ENCODE results near the gene RNF208. TPM values are rescaled to one million over a fixed set of nuclear protein-coding genes. Genes with fewer than 3 reads are reported as not detected.
A peak's percentile ranks its signal among the peaks of the same experiment; 100 is the strongest.
"Not testable (repeated sequence)": the region's sequence is repeated elsewhere in the genome, so short reads cannot be mapped to it uniquely, and the experiment has no call there.

RNF208 gene
- total RNA-seq, 2 experiments from 2014 or later, result 2.1 to 2.7 TPM

DNA sequence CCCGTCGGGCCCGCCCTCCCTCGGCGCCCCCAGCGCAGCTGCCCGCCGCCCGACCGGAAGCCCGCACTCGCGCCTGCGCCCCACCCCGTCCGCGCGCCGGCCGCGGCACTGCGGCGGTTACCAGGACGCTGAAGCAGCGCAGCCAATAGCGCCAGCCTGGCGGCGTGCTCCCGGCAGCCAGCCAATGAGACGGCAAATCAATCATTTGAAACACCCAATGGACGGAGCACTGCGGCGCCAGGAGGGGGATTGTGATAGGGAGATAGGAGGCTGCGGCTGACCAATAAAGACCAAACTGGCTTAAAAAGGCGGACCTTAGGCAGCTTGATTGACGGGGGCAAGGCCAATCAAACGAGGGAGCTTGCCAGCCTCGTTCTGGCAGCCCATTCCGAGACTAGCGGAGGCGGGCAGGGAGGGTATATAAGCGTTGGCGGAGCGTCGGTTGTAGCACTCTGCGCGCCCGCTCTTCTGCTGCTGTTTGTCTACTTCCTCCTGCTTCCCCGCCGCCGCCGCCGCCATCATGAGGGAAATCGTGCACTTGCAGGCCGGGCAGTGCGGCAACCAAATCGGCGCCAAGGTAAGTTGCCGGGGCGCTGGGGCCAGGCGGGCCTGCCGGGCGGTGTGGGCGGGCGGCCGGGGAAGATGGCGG, 18.9 kb upstream of the RNF208 start, which contains the start of gene TUBB4B:
Gene TUBB4B, plus strand, starts transcription at position 447 of the 649 bp plus-strand sequence. Its CDS starts 74 bp downstream, at position 521.
- ChIA-PET CTCF (interaction anchor here (0.6 to 6.5 kb wide), 9 partner anchors 13 to 206 kb away, joined by 3 to 65 read pairs (median 3); partner anchors contain the start of genes CYSRT1, MAN1B1, NELFB and RNF208), POLR2A (interaction anchor here (0.6 to 1.4 kb wide), 12 partner anchors 13 to 348 kb away, joined by 3 to 11 read pairs (median 4); partner anchors contain the start of genes EXD3, MAN1B1, NELFB and NOXA1)
- Mint-ChIP-seq H3K27me3 (no peaks in the 10 kb centered on the region), H3K4me3 (peak within 1 kb of the TSS; percentile 88), H3K27ac (peak within 1 kb of the TSS; percentile 92), H3K36me3 (ENCODE audit: low read depth) (peaks cover 24% of the 10 kb centered on the region), H3K4me1 (peaks cover 33% of the 10 kb centered on the region), H3K9me3 (no peaks in the 10 kb centered on the region)
- DNase-seq, result peak; percentile 98

DNA sequence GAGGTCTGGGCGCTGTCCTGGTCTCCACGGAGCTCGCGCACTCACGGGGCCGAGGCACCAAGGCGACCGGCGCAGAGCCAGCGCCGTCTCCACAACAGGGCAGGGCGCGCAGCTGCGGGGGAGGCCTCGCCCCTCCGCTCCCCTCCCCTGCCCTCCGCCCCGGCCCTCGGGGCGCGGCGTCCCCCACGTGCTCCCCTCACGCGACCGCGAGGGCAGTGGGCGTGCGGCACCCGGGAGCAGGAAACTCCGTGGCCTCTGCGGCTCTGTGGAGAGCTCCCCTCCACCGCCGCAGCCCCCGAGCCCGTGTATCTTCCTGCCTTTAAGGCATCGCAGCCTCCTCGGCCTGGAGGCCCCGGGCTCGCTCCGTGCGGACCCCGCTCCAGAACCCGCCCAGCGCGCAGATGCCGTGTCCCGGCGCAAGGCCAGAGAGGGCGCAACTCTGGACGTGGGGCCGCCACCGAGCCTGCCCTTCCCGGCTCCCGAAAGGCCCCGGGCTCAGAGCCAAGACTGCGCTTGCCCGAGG, 18.3 kb upstream of the RNF208 start:
- no peaks in the 10 kb centered on the region for H3K9me3 Mint-ChIP-seq
- POLR2A ChIA-PET, result interaction anchor here (0.6 to 1.4 kb wide), 12 partner anchors 13 to 349 kb away, joined by 3 to 11 read pairs (median 4); partner anchors contain the start of genes EXD3, MAN1B1, NELFB and NOXA1
- peak; percentile 75 for DNase-seq
- peaks cover 24% of the 10 kb centered on the region for H3K36me3 Mint-ChIP-seq (ENCODE audit: low read depth)
- H3K4me1 Mint-ChIP-seq, result peaks cover 33% of the 10 kb centered on the region
- CTCF ChIA-PET, result interaction anchor here (0.6 to 6.5 kb wide), 10 partner anchors 14 to 205 kb away, joined by 3 to 65 read pairs (median 3); partner anchors contain the start of genes CYSRT1, MAN1B1, NELFB and RNF208
- peak overlapping the region; percentile 74 for H3K4me3 Mint-ChIP-seq
- peak overlapping the region; percentile 85 for H3K27ac Mint-ChIP-seq
- H3K27me3 Mint-ChIP-seq, result no peaks in the 10 kb centered on the region

DNA sequence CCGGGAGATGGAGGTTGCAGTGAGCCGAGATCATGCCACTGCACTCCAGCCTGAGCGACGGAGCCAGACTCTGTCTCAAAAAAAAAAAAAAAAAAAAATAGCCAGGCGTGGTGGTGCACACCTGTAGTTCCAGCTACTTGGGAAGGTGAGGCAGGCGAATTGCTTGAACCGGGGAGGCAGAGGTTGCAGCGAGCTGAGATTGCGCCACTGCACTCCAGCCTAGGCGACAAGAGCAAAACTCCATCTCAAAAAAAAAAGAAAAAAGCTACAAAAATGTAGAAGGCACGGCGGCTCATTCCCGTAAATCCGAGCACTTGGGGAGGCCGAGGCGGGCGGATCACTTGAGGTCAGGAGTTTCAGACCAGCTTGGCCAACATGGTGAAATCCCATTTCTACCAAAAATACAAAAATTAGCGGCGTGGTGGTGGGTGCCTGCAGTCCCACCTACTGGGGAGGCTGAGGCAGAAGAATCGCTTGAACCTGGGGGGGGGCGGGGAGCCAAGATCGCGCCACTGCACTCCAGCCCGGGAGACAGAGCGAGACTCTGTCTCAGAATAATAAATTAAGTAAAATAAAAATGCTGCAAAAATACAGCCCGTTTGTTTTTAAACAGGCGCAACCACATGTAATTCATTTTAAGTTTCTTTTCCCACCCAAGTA, 17.6 kb upstream of the RNF208 start:
- H3K36me3 Mint-ChIP-seq (ENCODE audit: low read depth), result peaks cover 24% of the 10 kb centered on the region
- DNase-seq, H3K9me3 Mint-ChIP-seq, H3K27me3 Mint-ChIP-seq, POLR2A ChIA-PET: not testable (repeated sequence)
- H3K4me1 Mint-ChIP-seq, result peaks cover 33% of the 10 kb centered on the region
- H3K27ac Mint-ChIP-seq, result peak overlapping the region; percentile 85
- CTCF ChIA-PET, result interaction anchor here (0.7 to 6.5 kb wide), 7 partner anchors 15 to 144 kb away, joined by 3 to 65 read pairs (median 3); partner anchors contain the start of genes CYSRT1, NELFB, RNF208 and RNF224
- H3K4me3 Mint-ChIP-seq, result peak overlapping the region; percentile 74

DNA sequence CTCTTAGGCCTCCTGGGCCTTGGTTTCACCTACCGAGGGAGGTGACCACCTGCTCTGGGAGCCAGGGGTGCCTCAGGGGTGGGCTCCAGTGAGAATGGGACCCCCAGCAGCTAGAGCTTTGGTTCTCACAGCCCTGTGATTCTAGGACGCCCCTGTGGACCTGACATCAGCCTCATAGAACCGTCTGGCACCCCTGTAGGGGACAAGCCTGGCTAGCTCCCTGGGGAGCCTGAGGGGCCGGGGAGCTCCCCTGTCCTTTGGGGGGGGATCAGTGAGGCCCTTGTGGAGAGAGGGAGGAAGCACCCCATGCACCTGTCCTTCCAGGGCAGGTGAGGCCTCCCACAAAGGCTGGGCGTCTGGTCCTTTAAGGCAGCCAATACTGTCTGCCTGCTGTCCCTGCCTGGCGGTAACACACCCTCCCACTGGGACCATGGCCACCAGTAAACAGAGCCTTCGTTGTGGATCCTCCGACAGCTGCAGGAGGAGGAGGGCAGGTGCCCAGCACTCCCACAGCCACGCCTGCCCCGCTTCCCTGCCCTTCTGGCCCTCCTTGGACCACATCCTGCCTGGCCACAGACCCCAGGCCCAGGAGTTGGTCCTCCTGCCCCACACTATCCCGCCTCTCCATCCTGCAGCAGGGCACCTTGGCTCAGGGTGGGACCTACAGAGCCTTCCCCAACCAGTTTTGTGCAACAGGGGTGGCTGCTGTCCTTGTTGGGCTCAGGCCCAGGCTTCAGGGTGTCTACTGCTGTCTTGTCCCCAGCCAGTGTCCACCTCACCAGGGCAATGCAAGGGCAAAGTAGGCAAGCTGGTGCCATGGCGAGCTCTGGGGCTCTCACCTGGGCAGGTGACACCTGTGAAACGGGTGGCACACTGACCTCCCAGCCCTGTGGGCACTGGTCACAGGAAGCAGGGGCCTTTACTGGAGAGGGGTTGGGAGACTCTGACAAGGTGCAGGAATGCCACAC, 16.0 kb upstream of the RNF208 start:
- DNase-seq, result no peak
- POLR2A ChIA-PET, result interaction anchor here (0.6 kb wide), 1 partner anchor 151 kb away, joined by 6 read pairs; the partner anchor contains the start of gene MAN1B1
- Mint-ChIP-seq H3K4me3 (no peak overlapping the region), H3K27ac (no peak overlapping the region), H3K9me3 (no peaks in the 10 kb centered on the region), H3K4me1 (peaks cover 24% of the 10 kb centered on the region), H3K36me3 (ENCODE audit: low read depth) (peaks cover 16% of the 10 kb centered on the region), H3K27me3 (no peaks in the 10 kb centered on the region)
- CTCF ChIA-PET, result interaction anchor here (1.1 to 6.5 kb wide), 10 partner anchors 9 to 209 kb away, joined by 3 to 65 read pairs (median 8); partner anchors contain the start of genes CYSRT1, NELFB, NPDC1 and RNF208

DNA sequence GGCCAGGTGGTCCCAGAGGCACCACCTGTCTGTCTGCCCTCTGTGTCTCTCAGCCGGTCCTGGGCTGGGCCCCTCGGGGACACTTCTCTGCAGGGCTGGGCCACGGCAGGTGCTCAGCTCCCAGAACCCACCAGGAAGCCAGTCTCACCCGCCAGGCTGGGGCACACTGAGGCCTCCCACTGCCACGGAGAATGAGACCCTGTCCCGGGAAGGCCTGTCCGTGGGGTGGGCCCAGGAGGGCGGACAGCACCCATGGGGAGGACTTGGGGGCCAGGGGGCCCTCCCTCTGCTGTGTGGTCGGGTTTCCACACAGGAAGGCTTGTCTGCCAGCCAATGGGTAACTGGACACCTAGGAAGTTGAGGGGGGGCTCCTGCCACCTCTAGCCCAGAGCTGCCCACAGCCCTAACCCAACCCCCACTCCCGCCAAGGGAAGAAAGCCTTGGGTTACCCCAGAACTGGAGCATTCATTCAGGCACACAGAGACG, 14.9 kb upstream of the RNF208 start:
- Mint-ChIP-seq H3K27ac (no peak overlapping the region), H3K27me3 (no peaks in the 10 kb centered on the region), H3K4me3 (no peak overlapping the region), H3K36me3 (ENCODE audit: low read depth) (peaks cover 6% of the 10 kb centered on the region), H3K9me3 (no peaks in the 10 kb centered on the region), H3K4me1 (peaks cover 14% of the 10 kb centered on the region)
- POLR2A ChIA-PET, result no interaction called here
- CTCF ChIA-PET, result interaction anchor here (0.6 to 6.5 kb wide), 41 partner anchors 8 to 450 kb away, joined by 3 to 65 read pairs (median 4); partner anchors contain the start of genes CYSRT1, FUT7, LRRC26 and MAN1B1
- DNase-seq, result no peak

DNA sequence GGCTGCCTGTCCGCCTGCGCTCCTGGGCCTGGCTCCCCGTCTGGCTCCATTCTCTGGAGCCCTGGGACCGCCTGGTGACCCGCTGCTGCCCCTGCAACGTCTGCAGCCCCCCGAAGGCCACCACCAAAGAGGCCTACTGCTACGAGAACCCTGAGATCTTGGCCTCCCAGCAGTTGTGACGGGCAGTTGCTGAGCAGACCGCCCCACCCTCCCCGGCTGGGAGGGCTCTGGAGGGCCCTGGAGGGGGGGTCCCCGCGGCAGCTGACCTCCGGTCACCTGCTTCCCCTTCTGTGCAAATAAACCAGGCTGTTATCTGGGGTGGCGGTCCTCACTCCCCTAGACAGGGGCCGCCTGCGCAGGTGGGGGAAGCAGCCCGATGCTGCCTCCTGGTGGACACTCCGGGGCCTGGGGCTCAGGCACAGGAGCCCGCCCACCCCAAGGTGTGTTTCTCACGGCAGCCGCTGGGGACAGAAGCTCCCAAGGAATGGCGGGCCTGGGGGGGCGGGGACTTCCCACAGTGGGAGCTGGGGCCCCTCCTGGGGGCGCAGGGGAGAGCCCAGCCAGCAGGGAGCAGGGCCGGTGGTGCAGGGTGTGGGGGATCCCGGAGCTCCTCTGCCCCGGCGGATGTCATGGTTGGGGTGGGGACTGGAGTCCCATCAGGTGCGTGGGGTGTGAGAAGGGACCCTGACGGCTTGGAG, 14.3 kb upstream of the RNF208 start:
- no peak overlapping the region for H3K4me3 Mint-ChIP-seq
- H3K9me3 Mint-ChIP-seq, result no peaks in the 10 kb centered on the region
- CTCF ChIA-PET, result interaction anchor here (0.6 to 6.5 kb wide), 42 partner anchors 9 to 449 kb away, joined by 3 to 65 read pairs (median 4); partner anchors contain the start of genes CYSRT1, FUT7, LRRC26 and MAN1B1

DNA sequence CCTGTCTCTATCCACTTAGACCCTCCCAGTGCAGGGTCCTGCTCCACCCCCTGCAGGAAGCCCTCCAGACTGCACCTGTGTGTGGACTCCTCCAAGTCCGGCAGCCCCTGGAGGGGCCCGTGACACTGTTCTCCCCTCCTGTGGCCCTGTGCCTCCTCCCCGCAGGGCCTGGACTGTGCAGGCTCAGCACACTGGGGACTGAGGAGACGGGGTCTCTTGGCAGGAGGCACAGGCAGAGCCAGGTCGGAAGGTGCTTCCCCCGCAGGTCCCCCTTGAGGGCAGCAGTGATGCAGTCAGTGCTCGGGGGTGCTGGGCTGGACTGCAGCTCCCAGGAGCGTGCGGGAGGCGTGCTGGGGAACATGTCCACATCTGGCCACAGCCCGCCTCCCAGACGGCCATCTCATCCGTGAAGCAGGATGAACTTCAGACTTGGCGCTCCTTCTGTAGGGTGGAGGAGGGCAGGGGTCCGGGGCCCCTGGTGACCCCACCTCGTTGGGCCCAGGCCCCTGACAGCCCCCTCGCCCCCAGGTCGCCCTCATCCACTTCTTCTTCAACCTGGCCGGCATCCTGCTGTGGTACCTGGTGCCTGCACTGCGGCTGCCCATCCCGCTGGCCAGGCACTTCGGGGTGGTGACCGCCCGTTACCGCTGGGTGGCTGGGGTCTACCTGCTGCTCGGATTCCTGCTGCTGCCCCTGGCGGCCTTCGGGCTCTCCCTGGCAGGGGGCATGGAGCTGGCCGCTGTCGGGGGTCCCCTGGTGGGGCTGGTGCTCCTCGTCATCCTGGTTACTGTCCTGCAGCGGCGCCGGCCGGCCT, 13.6 kb upstream of the RNF208 start:
- H3K36me3 Mint-ChIP-seq (ENCODE audit: low read depth), result no peaks in the 10 kb centered on the region
- POLR2A ChIA-PET, result interaction anchor here (0.5 kb wide), 1 partner anchor 114 kb away, joined by 3 read pairs; no protein-coding TSS in a partner anchor
- no peak for DNase-seq

More for the DNA sequence above, 14.3 kb upstream of the RNF208 start:
- Mint-ChIP-seq H3K27me3 (no peaks in the 10 kb centered on the region), H3K36me3 (ENCODE audit: low read depth) (peaks cover 3% of the 10 kb centered on the region), H3K27ac (no peak overlapping the region), H3K4me1 (peaks cover 14% of the 10 kb centered on the region)
- peak; percentile 91 for DNase-seq
- POLR2A ChIA-PET, result interaction anchor here (0.5 kb wide), 1 partner anchor 115 kb away, joined by 3 read pairs; no protein-coding TSS in a partner anchor

DNA sequence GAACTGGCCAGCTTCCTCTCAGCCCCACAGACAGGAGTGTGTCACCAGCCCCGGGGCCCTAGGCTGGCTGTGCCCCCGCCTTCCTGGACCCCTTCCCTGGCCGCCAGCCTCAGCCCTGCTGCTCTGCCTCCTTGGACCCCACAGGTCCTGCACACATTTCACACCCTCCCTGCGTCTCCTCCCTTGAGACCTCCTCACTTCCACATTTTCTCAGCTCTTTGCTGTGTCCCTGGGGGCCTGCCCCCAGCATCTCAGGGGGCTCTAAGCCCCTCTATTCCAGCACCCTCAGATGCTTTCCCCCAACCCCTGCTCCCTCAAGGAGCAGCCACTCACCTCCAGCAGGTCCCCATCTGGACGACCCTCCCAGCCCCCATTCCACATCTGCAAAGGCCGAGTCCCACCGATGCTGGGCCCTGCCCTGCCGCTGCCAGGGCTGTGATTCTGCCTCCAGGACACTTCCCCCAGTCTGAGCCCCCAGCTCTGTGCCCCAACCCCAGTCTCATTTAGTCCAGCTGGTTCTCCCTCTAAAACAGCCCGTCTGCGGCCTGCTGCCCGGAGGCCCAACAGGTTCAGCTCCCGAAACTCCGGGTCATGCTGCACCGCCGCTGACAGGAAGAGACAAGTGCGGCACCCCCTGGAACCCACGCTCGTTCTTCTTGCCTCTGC, 12.9 kb upstream of the RNF208 start:
- DNase-seq, result no peak
- H3K27ac Mint-ChIP-seq, result no peak overlapping the region
- no peaks in the 10 kb centered on the region for H3K36me3 Mint-ChIP-seq (ENCODE audit: low read depth)
- H3K4me1 Mint-ChIP-seq, result peaks cover 13% of the 10 kb centered on the region
- no peaks in the 10 kb centered on the region for H3K9me3 Mint-ChIP-seq
- ChIA-PET CTCF (interaction anchor here (6.5 kb wide), 1 partner anchor 10 kb away, joined by 65 read pairs; the partner anchor contains the start of genes CYSRT1, RNF208 and RNF224), POLR2A (no interaction called here)
- H3K4me3 Mint-ChIP-seq, result no peak overlapping the region
- no peaks in the 10 kb centered on the region for H3K27me3 Mint-ChIP-seq

More for the DNA sequence above, 13.6 kb upstream of the RNF208 start:
- no peaks in the 10 kb centered on the region for H3K27me3 Mint-ChIP-seq
- no peak overlapping the region for H3K4me3 Mint-ChIP-seq
- CTCF ChIA-PET, result interaction anchor here (0.6 to 6.5 kb wide), 17 partner anchors 10 to 449 kb away, joined by 3 to 65 read pairs (median 4); partner anchors contain the start of genes CYSRT1, NELFB, NPDC1 and RNF208
- H3K27ac Mint-ChIP-seq, result no peak overlapping the region
- H3K4me1 Mint-ChIP-seq, result peaks cover 14% of the 10 kb centered on the region
- no peaks in the 10 kb centered on the region for H3K9me3 Mint-ChIP-seq

DNA sequence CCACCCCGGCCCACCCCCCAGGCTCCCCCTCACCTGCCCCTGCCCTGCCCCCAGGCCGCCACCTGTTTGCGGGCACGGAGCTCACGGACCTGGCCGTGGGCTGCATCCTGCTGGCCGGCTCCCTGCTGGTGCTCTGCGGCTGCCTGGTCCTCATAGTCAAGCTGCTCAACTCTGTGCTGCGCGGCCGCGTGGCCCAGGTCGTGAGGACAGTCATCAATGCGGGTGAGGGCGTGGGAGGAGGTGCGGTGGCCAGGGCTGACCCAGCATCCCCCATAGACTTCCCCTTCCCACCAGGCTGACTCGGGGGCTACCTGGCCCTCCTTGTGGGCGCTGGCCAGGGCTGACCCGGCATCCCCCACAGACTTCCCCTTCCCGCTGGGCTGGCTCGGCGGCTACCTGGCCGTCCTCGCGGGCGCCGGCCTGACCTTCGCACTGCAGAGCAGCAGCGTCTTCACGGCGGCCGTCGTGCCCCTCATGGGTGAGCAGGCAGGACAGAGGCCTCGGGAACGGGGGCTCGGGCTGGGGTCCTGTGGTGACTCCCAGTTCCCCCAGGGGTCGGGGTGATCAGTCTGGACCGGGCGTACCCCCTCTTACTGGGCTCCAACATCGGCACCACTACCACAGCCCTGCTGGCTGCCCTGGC, 12.1 kb upstream of the RNF208 start:
- H3K4me3 Mint-ChIP-seq, result no peak overlapping the region
- no peaks in the 10 kb centered on the region for H3K9me3 Mint-ChIP-seq
- H3K27ac Mint-ChIP-seq, result no peak overlapping the region
- CTCF ChIA-PET, result no interaction called here
- H3K27me3 Mint-ChIP-seq, result no peaks in the 10 kb centered on the region
- no peak for DNase-seq
- POLR2A ChIA-PET, result no interaction called here
- H3K36me3 Mint-ChIP-seq (ENCODE audit: low read depth), result no peaks in the 10 kb centered on the region
- H3K4me1 Mint-ChIP-seq, result peaks cover 9% of the 10 kb centered on the region

Data from activated CD4-positive, alpha-beta T cell treated with anti-CD3 and anti-CD28 coated beads, Interleukin-2, amount 10 ng/mL, durations not matched to agents 7 days and 5 days (primary cell).